Thyroid gland (tissue), 4 donors: Measurements from ENCODE around the gene SUPT3H.

ENCODE experiments used
- CTCF ChIP-seq, 6 experiments: fragments of 200-600 bp in 3 of 6; fragments of 450-650 bp in 3 of 6; sonication (generic) in 3 of 6; IDR thresholded peaks; one replicate each; pipeline ENCODE4 v1.5.1; 2016 to 2019; ENCODE audit warnings: antibody characterized with exemption in 6 of 6, mild to moderate bottlenecking in 2 of 6, inconsistent platforms in 1 of 6, moderate library complexity in 1 of 6
- POLR2A ChIP-seq, 2 donors: fragments of 450-650 bp; IDR thresholded peaks; one replicate each; pipeline ENCODE4 v1.6.1; 2017; ENCODE audit warnings: antibody characterized with exemption in 2 of 2, mild to moderate bottlenecking in 2 of 2, moderate library complexity in 1 of 2

DNA sequence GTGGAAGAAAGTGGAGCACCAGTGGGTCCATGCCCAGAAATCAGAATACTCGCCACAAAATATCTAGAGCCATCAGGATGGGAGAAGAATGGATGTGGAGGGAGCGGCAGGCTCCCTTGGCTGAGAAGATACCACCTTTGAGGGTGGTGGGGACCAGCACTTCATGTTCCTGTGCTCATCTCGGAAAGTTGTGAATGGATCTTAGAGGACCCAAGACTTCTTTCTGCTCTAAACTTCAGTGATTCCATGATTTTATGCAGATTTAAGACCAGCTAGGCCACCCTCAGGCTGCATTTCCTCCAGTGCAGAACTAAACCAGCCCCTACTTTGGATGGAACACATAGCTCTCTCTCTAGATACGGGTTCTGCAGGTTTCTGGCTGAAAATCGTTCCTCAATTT is 573.7 kb downstream of the SUPT3H start:
- TF ChIP-seq POLR2A (IDR thresholded peaks at IDR 0.05) (no peak), CTCF (IDR thresholded peaks at IDR 0.05) (no peak)
